Panc1 (cell line): ENCODE measurements around the gene KDM1A.

Source experiments
- POLR2AphosphoS5 ChIP-seq: IDR thresholded peaks from 2 replicates; pipeline ENCODE4 v1.6.1; 2012; ENCODE audit warnings: mild to moderate bottlenecking, low read depth, low read length, moderate library complexity
- SIN3A ChIP-seq: IDR thresholded peaks from 2 replicates; pipeline ENCODE4 v1.6.1; 2012; ENCODE audit warnings: low read depth, mild to moderate bottlenecking, low read length, moderate library complexity, borderline replicate concordance; ENCODE audit not compliant: insufficient read depth
- TF ChIP-seq, protein P1 (sequence below): fragments of 450-650 bp; IDR thresholded peaks from 2 replicates; pipeline ENCODE4 v1.5.1; 2017; ENCODE audit warnings: mild to moderate bottlenecking
- TF ChIP-seq, protein P2 (sequence below), 2 experiments: IDR thresholded peaks; 2 replicates each; pipeline ENCODE4 v1.6.1; 2011 to 2012; ENCODE audit warnings: low read depth in 2 of 2, control low read depth in 1 of 2, low read length in 1 of 2, mild to moderate bottlenecking in 1 of 2, moderate library complexity in 1 of 2; ENCODE audit not compliant: insufficient read depth in 1 of 2

DNA sequence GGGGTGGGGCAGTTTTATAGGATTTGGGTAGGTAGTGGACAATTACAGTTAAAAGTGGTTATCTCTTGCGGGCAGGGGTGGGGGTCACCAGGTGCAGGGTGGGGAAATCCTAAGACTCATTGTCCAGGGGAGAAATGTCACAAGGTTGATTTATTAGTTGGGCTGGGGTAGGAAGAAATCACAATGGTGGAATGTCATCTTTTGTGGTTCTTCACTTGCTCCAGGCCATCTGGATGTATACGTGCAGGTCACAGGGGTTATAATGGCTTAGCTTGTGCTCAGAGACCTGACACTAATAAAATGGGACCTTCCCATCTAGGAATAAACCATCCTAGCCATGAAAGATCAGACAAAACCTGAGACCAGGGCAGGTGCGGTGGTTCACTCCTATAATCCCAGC is 15.2 kb upstream of the KDM1A start:
- TF ChIP-seq SIN3A (no peak), POLR2AphosphoS5 (no peak)
- TF ChIP-seq, protein P1, sequence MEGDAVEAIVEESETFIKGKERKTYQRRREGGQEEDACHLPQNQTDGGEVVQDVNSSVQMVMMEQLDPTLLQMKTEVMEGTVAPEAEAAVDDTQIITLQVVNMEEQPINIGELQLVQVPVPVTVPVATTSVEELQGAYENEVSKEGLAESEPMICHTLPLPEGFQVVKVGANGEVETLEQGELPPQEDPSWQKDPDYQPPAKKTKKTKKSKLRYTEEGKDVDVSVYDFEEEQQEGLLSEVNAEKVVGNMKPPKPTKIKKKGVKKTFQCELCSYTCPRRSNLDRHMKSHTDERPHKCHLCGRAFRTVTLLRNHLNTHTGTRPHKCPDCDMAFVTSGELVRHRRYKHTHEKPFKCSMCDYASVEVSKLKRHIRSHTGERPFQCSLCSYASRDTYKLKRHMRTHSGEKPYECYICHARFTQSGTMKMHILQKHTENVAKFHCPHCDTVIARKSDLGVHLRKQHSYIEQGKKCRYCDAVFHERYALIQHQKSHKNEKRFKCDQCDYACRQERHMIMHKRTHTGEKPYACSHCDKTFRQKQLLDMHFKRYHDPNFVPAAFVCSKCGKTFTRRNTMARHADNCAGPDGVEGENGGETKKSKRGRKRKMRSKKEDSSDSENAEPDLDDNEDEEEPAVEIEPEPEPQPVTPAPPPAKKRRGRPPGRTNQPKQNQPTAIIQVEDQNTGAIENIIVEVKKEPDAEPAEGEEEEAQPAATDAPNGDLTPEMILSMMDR = no peak
- TF ChIP-seq, protein P2, sequence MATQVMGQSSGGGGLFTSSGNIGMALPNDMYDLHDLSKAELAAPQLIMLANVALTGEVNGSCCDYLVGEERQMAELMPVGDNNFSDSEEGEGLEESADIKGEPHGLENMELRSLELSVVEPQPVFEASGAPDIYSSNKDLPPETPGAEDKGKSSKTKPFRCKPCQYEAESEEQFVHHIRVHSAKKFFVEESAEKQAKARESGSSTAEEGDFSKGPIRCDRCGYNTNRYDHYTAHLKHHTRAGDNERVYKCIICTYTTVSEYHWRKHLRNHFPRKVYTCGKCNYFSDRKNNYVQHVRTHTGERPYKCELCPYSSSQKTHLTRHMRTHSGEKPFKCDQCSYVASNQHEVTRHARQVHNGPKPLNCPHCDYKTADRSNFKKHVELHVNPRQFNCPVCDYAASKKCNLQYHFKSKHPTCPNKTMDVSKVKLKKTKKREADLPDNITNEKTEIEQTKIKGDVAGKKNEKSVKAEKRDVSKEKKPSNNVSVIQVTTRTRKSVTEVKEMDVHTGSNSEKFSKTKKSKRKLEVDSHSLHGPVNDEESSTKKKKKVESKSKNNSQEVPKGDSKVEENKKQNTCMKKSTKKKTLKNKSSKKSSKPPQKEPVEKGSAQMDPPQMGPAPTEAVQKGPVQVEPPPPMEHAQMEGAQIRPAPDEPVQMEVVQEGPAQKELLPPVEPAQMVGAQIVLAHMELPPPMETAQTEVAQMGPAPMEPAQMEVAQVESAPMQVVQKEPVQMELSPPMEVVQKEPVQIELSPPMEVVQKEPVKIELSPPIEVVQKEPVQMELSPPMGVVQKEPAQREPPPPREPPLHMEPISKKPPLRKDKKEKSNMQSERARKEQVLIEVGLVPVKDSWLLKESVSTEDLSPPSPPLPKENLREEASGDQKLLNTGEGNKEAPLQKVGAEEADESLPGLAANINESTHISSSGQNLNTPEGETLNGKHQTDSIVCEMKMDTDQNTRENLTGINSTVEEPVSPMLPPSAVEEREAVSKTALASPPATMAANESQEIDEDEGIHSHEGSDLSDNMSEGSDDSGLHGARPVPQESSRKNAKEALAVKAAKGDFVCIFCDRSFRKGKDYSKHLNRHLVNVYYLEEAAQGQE (IDR thresholded peaks at IDR 0.05; ENCODE audit: insufficient read depth in 1 of 2, low read depth in 2 of 2, low read length in 1 of 2) = no peak
